ENCODE data around the gene PRKCQ.

The PRKCQ gene

DNA sequence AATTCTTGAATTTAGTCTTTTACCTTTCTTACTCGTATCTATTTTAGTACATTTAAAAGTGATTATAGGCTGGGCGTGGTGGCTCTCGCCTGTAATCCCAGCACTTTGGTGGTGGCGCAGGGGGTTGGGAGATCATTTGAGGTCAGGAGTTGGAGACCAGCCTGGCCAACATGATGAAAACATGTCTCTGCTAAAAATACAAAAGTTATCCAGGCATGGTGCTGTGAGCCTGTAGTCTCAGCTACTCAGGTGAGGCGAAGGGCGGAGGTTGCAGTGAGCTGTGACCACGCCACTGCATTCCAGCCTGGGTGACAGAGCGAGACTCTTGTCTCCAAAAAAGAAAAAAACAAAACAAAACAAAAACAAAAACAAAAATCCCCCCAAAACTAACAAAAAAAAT lies 12.2 kb downstream of the PRKCQ start:
- no peak for DNase-seq (ENCODE audit: low read depth in 2 of 3, low spot score in 1 of 3)

DNA sequence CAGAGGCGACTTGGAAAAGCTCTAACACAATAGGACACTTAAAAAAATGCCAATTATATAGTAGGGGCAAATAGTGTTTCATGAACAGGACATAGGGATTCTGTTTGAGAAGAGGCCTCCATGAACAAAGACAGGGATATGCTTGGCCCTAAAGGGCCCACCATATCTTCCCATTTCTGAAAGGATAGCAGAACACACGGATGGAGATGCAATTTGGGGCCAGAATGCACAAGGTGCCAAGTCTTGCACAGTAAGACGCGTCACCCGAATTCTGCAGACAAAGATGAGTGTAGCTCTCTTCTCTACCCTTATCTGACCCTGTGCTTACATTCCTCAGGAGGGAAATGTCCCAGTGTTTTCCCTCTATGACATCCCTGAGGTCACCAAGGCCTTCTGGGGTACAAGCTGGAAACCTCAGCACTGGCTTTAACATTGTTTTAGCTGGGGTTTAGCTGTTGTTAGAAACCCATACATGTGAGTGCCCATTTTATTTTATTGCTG lies 12.8 kb downstream of the PRKCQ start:
- DNase-seq (ENCODE audit: low read depth in 2 of 3, low spot score in 1 of 3) = no peak

GRCh38 chr10:6565588-6565987 lies 14.5 kb downstream of the PRKCQ start:
- DNase-seq (ENCODE audit: low read depth in 2 of 3, low spot score in 1 of 3) = no peak

DNA sequence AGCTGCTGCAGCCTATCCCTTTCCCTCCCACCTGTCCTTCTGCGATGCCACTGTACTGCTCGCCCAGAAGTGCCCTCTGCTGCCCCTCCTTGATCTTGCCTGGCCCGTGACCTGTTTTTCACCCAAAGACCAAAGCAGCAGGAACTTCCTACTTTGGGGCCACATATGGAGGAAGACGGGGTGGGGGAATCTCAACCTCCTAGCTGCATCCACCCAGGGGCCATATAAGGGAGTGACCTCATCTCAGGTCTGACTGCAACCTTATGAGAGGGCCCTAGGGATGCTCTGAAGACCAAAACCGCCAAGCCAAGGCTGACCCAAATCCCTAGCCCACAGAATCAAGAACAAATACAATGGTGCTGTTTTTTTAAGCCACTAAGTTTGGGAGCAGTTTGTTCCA lies 15.7 kb downstream of the PRKCQ start:
- no peak for DNase-seq (ENCODE audit: low read depth in 2 of 3, low spot score in 1 of 3)

- no peak for DNase-seq (ENCODE audit: low read depth in 2 of 3, low spot score in 1 of 3)
Observed at GRCh38 chr10:6563731-6564130, 16.3 kb downstream of the PRKCQ start.

GRCh38 chr10:6563075-6563474 lies 17.0 kb downstream of the PRKCQ start:
- DNase-seq (ENCODE audit: low read depth in 2 of 3, low spot score in 1 of 3) = peak in 1 of 3 donors; percentile 51

GRCh38 chr10:6562221-6562620 lies 17.9 kb downstream of the PRKCQ start:
- no peak for DNase-seq (ENCODE audit: low read depth in 2 of 3, low spot score in 1 of 3)

- DNase-seq (ENCODE audit: low read depth in 2 of 3, low spot score in 1 of 3) = no peak
Observed at GRCh38 chr10:6561552-6561951, 18.5 kb downstream of the PRKCQ start.

GRCh38 chr10:6558759-6559461 lies 21.2 kb downstream of the PRKCQ start:
- DNase-seq (ENCODE audit: low read depth in 2 of 3, low spot score in 1 of 3) = no peak

- DNase-seq (ENCODE audit: low read depth in 2 of 3, low spot score in 1 of 3) = no peak
Observed at GRCh38 chr10:6558272-6558671, 21.8 kb downstream of the PRKCQ start.

DNA sequence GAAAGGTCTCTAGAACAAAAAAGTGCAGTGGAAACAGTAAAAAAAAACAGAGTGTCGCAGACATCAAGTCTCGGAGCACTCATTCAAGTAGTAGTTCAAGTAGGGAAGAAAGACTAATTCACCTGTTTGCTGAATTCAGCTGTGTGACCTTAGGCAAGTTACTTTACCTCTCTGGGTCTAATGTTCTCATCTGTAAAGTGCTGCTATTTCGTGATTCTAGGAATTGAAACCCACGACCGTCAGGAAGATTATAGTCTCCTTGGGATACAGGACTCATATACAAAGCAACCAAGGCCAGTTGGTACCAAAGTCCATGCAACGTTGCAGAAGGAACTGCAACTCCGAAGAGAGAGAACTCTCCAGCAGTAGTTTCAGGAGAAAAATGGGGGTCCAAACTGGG lies 26.1 kb downstream of the PRKCQ start:
- DNase-seq (ENCODE audit: low read depth in 2 of 3, low spot score in 1 of 3) = no peak

- DNase-seq (ENCODE audit: low read depth in 2 of 3, low spot score in 1 of 3) = peak; percentile 31 to 54 (median 53)
Observed at GRCh38 chr10:6543431-6544005, 36.6 kb downstream of the PRKCQ start.

DNA sequence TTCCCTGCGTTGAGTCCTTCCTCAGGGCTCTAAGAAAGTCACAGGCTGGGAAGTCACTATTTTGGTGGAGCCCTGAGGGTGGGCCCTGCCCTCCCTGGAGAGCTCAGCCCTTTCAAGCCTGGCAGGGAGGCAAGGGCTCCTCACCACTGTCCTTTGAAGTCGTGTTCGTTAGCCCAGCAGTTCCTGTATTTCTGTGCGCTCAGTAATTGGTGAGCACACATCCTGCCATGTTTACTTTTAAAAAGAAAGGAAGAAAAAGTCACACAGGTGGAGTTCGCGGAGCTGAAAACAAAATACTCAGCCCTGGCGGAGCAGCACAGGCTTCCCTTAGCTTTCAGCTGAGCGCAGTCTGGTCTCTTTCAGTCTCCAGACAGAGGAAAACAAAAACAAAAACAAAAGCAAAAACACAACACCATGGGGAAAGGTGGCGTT lies 37.1 kb downstream of the PRKCQ start:
- peak in 2 of 3 donors; percentile 12 to 15 for DNase-seq (ENCODE audit: low read depth in 2 of 3, low spot score in 1 of 3)

- no peak for DNase-seq (ENCODE audit: low read depth in 2 of 3, low spot score in 1 of 3)
Observed at GRCh38 chr10:6539833-6540232, 40.2 kb downstream of the PRKCQ start.

DNA sequence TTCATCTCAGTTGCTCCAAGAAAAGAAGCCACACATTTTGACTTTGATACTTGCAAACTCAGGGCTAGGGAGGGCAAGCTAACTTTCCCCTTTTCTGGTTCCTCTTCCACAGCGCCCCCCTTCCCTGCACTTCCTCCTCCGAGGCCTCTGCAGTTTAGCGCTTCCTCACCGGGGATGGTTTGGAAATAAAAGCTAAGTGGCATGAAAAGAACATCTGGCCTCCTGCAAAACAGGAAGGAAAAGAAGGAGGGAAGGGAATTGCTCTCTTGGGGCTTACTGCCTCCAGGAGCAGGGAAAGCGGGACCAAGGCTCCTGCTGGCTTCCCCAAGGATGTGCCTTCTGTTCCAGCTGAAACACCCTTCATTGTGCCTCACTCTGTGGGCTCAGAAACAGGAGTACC lies 42.3 kb downstream of the PRKCQ start:
- no peak for DNase-seq (ENCODE audit: low read depth in 2 of 3, low spot score in 1 of 3)

DNA sequence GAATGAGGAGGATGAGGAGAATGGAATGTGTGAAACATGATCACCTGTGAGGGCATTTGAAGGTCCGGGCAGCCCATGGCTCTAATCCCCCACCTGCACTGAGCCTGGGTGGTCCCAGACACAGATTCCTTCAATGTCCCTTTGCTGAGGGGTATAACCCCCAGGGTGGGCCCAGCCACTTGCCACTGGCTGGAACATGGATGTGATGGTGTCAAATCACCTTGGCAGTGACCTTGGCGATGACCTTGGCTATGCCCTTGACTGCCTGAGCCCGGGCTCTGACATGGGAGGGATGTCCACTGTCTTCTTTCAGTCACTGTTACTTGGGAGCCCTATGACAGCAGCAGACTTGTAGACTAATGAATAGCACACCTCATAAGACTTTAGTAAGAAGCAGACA lies 44.0 kb downstream of the PRKCQ start:
- DNase-seq (ENCODE audit: low read depth in 2 of 3, low spot score in 1 of 3) = no peak

GRCh38 chr10:6535156-6535764 lies 44.8 kb downstream of the PRKCQ start:
- no peak for DNase-seq (ENCODE audit: low read depth in 2 of 3, low spot score in 1 of 3)

- no peak for DNase-seq (ENCODE audit: low read depth in 2 of 3, low spot score in 1 of 3)
Observed at GRCh38 chr10:6532321-6532720, 47.8 kb downstream of the PRKCQ start.

GRCh38 chr10:6530966-6531365 lies 49.1 kb downstream of the PRKCQ start:
- DNase-seq (ENCODE audit: low read depth in 2 of 3, low spot score in 1 of 3) = no peak

DNA sequence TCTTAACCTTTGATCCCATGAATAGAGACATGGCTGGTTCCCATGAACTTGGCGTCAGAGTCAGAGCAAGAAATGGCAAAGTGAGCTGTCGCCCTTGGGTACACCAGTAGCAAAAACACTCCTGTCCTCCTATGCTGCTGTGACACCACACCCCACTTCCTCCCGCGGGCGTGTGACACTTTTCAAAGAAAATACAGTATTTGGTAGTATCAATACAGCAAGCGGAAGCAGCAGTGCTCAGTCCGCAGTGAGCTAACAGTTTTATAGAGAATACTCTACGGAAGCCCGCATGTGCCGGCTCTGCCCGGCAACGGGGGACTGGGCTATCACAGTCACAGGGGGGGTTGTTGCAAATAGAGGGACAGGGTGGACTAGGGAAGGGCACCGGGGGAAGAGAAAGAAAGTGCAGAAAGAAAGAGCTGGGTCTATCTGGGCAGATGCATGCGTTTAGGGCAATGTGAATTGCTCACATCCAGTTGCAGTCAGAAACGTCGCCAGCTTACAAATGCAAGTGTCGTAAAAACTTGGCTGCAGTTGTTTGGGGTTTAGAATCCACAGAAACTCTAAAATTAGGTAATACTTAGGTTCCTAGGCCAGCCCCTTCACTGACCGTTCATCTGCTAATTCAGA lies 49.8 kb downstream of the PRKCQ start:
- peak; percentile 53 to 69 (median 68) for DNase-seq (ENCODE audit: low read depth in 2 of 3, low spot score in 1 of 3)

GRCh38 chr10:6528198-6528950 lies 51.7 kb downstream of the PRKCQ start:
- DNase-seq (ENCODE audit: low read depth in 2 of 3, low spot score in 1 of 3) = no peak
